OCI-LY3 (cell line): ENCODE measurements around the gene MBP.

Experiments
- H2AFZ ChIP-seq: fragments of 200-600, 300-600 bp; shearing (Covaris generic); 2 replicates; pipeline ENCODE4 v1.6.0; 2014; ENCODE audit warnings: antibody characterized with exemption, low read depth, low read length
- H3K27ac ChIP-seq: fragments of 200-600, 300-600 bp; sonication (generic); 2 replicates; pipeline ENCODE4 v1.5.1; 2014; ENCODE audit warnings: mild to moderate bottlenecking, low read length, moderate library complexity, mixed read lengths
- H3K27me3 ChIP-seq: fragments of 200-600, 300-600 bp; sonication (generic); 2 replicates; pipeline ENCODE4 v1.6.1; 2014; ENCODE audit warnings: low read depth, low read length, mixed read lengths
- H3K36me3 ChIP-seq: fragments of 200-600, 300-600 bp; sonication (generic); replicated peaks from 2 replicates; pipeline ENCODE3; 2014; ENCODE audit warnings: low read depth, low read length, mixed read lengths
- H3K4me1 ChIP-seq: fragments of 300-600, 200-600 bp; sonication (generic); 2 replicates; pipeline ENCODE4 v1.6.1; 2014; ENCODE audit warnings: low read length, mixed read lengths
- H3K4me2 ChIP-seq: fragments of 200-600, 300-600 bp; sonication (generic); 2 replicates; pipeline ENCODE4 v1.6.1; 2014; ENCODE audit warnings: low read length, mixed read lengths
- H3K4me3 ChIP-seq: fragments of 300-600, 200-600 bp; sonication (generic); 2 replicates; pipeline ENCODE4 v1.5.1; 2014; ENCODE audit warnings: antibody characterized with exemption, mild to moderate bottlenecking, low read length, moderate library complexity
- H3K79me2 ChIP-seq: fragments of 300-600, 200-600 bp; shearing (Covaris generic); 2 replicates; pipeline ENCODE4 v1.6.1; 2014; ENCODE audit warnings: mild to moderate bottlenecking, low read length, mixed read lengths
- H3K9ac ChIP-seq: fragments of 300-600, 200-600 bp; shearing (Covaris generic); 2 replicates; pipeline ENCODE4 v1.6.0; 2014; ENCODE audit warnings: mild to moderate bottlenecking, low read length, moderate library complexity
- H3K9me3 ChIP-seq: fragments of 200-600, 300-600 bp; shearing (Covaris generic); 2 replicates; pipeline ENCODE4 v1.6.1; 2014; ENCODE audit warnings: low read length, mixed read lengths; ENCODE audit not compliant: insufficient read depth
- H4K20me1 ChIP-seq: fragments of 200-600, 300-600 bp; sonication (generic); 2 replicates; pipeline ENCODE4 v1.6.1; 2016; ENCODE audit warnings: low read length, mixed read lengths; ENCODE audit not compliant: insufficient read depth
- EZH2phosphoT487 ChIP-seq: fragments of 200-600 bp; shearing (Covaris generic); IDR thresholded peaks from 2 replicates; pipeline ENCODE4 v1.6.1; 2018; ENCODE audit warnings: antibody characterized with exemption, mixed run types, low read depth
- TF ChIP-seq, protein P1 (sequence below): fragments of 200-600, 300-600 bp; sonication (generic); IDR thresholded peaks from 2 replicates; pipeline ENCODE4 v1.5.1; 2014; ENCODE audit warnings: antibody characterized with exemption, low read length, low read depth

The MBP gene

DNA sequence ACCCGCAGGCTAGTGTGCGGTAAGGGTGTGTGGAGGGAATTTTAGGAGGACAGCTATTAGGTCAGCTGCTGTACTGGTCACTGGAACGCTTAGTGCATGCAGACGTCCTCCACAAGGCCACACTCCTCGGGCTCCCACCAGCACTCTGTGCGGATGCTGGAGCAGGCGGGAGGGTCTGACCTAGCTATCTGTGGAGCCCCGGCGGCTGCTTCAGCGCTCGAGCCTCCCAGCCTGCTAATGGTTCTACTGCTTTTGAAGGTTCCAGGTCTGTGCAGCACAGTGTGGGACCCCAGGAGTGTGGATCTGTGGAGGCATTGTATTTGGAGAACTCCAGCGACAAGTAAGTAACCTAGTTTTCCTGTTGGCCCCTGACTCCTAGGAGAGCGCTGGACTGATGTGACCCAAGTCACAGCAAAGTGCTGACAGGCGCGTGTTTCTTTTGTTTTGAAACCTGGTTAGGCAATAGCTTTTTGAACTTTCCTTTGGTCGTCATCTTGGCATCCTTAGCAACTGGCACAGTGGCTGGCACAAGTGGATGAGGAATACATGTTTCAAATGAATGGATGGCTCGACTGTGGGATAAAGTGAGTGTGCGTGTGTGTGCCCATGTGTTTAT, 196.8 kb downstream of the MBP start:
- no peaks in the 10 kb centered on the region for H3K9me3 ChIP-seq
- H3K27ac ChIP-seq = no peak overlapping the region
- H3K36me3 ChIP-seq = peaks cover 19% of the 10 kb centered on the region
- no peaks in the 10 kb centered on the region for H3K27me3 ChIP-seq
- H4K20me1 ChIP-seq = no peaks in the 10 kb centered on the region
- TF ChIP-seq EZH2phosphoT487 = no peak
- TF ChIP-seq, protein P1, sequence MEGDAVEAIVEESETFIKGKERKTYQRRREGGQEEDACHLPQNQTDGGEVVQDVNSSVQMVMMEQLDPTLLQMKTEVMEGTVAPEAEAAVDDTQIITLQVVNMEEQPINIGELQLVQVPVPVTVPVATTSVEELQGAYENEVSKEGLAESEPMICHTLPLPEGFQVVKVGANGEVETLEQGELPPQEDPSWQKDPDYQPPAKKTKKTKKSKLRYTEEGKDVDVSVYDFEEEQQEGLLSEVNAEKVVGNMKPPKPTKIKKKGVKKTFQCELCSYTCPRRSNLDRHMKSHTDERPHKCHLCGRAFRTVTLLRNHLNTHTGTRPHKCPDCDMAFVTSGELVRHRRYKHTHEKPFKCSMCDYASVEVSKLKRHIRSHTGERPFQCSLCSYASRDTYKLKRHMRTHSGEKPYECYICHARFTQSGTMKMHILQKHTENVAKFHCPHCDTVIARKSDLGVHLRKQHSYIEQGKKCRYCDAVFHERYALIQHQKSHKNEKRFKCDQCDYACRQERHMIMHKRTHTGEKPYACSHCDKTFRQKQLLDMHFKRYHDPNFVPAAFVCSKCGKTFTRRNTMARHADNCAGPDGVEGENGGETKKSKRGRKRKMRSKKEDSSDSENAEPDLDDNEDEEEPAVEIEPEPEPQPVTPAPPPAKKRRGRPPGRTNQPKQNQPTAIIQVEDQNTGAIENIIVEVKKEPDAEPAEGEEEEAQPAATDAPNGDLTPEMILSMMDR = no peak
- H3K4me3 ChIP-seq = no peak overlapping the region
- no peak overlapping the region for H3K4me2 ChIP-seq
- no peaks in the 10 kb centered on the region for H3K79me2 ChIP-seq
- H3K9ac ChIP-seq = no peak overlapping the region
- H3K4me1 ChIP-seq = 0 out of 2 replicates have a peak, but pooled peaks cover 4% of the 10 kb centered on the region
- no peak overlapping the region for H2AFZ ChIP-seq

GRCh38 chr18:76932026-76932819, 200.4 kb downstream of the MBP start:
- no peak overlapping the region for H2AFZ ChIP-seq
- TF ChIP-seq, protein P1 = no peak
- TF ChIP-seq EZH2phosphoT487 = no peak
- H3K27me3 ChIP-seq = no peaks in the 10 kb centered on the region
- H3K4me3 ChIP-seq = no peak overlapping the region
- H3K9me3 ChIP-seq = no peaks in the 10 kb centered on the region
- H3K4me2 ChIP-seq = no peak overlapping the region
- no peaks in the 10 kb centered on the region for H4K20me1 ChIP-seq
- no peak overlapping the region for H3K27ac ChIP-seq
- H3K9ac ChIP-seq = no peak overlapping the region
- H3K79me2 ChIP-seq = no peaks in the 10 kb centered on the region
- peaks cover 25% of the 10 kb centered on the region for H3K36me3 ChIP-seq
- peaks cover 20% of the 10 kb centered on the region for H3K4me1 ChIP-seq

DNA sequence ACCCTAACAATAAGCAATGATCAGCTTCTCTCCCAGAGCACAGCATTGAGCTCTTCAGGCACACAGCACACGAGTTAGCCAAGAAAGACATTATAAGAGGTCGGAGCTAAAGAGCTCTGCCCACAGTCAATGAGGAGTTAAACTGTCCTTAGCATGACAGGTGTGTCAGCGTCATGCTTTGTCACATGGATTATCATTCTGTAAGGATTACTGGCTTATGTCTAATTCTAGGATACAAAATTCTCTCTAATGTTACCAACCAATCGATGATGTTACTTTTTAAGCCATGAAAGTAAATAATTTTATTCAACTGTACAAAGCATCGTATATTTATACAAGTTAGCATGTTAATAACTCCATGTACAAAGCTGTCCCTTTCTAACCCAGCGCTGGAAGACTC, 201.4 kb downstream of the MBP start:
- Histone ChIP-seq H3K4me2 (no peak overlapping the region), H3K4me1 (peaks cover 20% of the 10 kb centered on the region), H4K20me1 (no peaks in the 10 kb centered on the region), H2AFZ (no peak overlapping the region), H3K4me3 (no peak overlapping the region), H3K9me3 (no peaks in the 10 kb centered on the region), H3K9ac (no peak overlapping the region), H3K36me3 (peaks cover 25% of the 10 kb centered on the region), H3K79me2 (no peaks in the 10 kb centered on the region), H3K27ac (no peak overlapping the region), H3K27me3 (no peaks in the 10 kb centered on the region)
- TF ChIP-seq, protein P1 = no peak
- no peak for TF ChIP-seq EZH2phosphoT487
